Right lobe of liver (tissue), 6 donors: ENCODE measurements around the gene CATSPERE. TPM values are rescaled to one million over a fixed set of nuclear protein-coding genes. Genes with fewer than 3 reads are reported as not detected.

Experiments
- ATAC-seq, 4 donors: fragments of 200-7000 bp; cut with Tn5 transposase; one replicate each; pipeline ENCODE4 v1.9.1; 2020; ENCODE audit warnings: mild to moderate bottlenecking in 4 of 4, moderate library complexity in 4 of 4
- DNase-seq, 3 donors: peaks; one replicate each; pipeline ENCODE4 v3.0.0-alpha.2; 2020
- H3K27ac ChIP-seq, 3 donors: fragments of 200-600 bp; one replicate each; pipeline ENCODE4 v1.8.0; 2022
- H3K27me3 ChIP-seq, 2 donors: fragments of 200-600 bp; one replicate each; pipeline ENCODE4 v1.8.0; 2022
- H3K36me3 ChIP-seq, 4 donors: fragments of 200-600 bp; sonication (generic) in 1 of 4; one replicate each; pipeline versions ENCODE4 v1.5.1 to v1.8.0; 2017 to 2022; ENCODE audit warnings: control low read depth in 1 of 4
- H3K4me1 ChIP-seq, 4 donors: fragments of 200-600 bp; sonication (generic) in 1 of 4; one replicate each; pipeline versions ENCODE4 v1.5.1 to v1.8.0; 2017 to 2022; ENCODE audit warnings: control low read depth in 1 of 4
- H3K4me3 ChIP-seq, 3 donors: fragments of 200-600 bp; one replicate each; pipeline ENCODE4 v1.8.0; 2022
- H3K9me3 ChIP-seq, 4 donors: fragments of 200-600 bp; sonication (generic) in 1 of 4; one replicate each; pipeline versions ENCODE4 v1.5.1 to v1.8.0; 2017 to 2022; ENCODE audit warnings: control low read depth in 1 of 4
- CTCF ChIP-seq, 4 donors: fragments of 200-600 bp in 3 of 4; fragments of 450-650 bp in 1 of 4; IDR thresholded peaks; one replicate each; pipeline versions ENCODE4 v1.5.1 to v1.8.0; 2016 to 2022; ENCODE audit warnings: antibody characterized with exemption in 4 of 4, mild to moderate bottlenecking in 2 of 4
- POLR2A ChIP-seq: fragments of 450-650 bp; IDR thresholded peaks from one replicate; pipeline ENCODE4 v1.6.1; 2017; ENCODE audit warnings: antibody characterized with exemption, mild to moderate bottlenecking
- WGBS: methylation state at CpG from one replicate; pipeline ENCODE4 v1.1.6; 2018; ENCODE audit warnings: low coverage, low lambda C conversion rate; ENCODE audit not compliant: insufficient coverage; ENCODE audit errors: missing lambda C conversion rate; 5-methylcytosine and 5-hydroxymethylcytosine counted together
- intact Hi-C, 2 donors: fragments of 100-400 bp; cut with DNase I; formaldehyde crosslinking; loops; one replicate each; pipeline versions ENCODE4 v1.11.2 to v1.14.1; 2022
- total RNA-seq, 6 experiments: library from RNA; depleted of rRNA in 2 of 6; stranded (reverse); fragments of >200 nt in 2 of 6; fragmentation: NEBNext Ultra II Directional in 3 of 6; extraction: Animal tissue kit (Norgen Biotek cat#: 25700) in 3 of 6; gene quantifications; one replicate each; pipeline versions ENCODE4 v1.1.0 to v1.2.4, GENCODE V29; 2016 to 2023
- donor health status: DM: no; HTN: yes; CAD: no.
- donor health status: DM: no; HTN: no; CAD: no.
- donor health status: DM: no; HTN: no; CAD: no.
- donor health status: DM: no; HTN: yes; CAD: no.
- donor health status: DM: no; HTN: yes; CAD: no.

Gene CATSPERE
- total RNA-seq, 6 experiments from 2014 or later: 0.31 to 1.3 (median 0.70) TPM

GRCh38 chr1:244419024-244419423 is 42.0 kb upstream of the CATSPERE start:
- Histone ChIP-seq H3K9me3 (no peaks in the 10 kb centered on the region), H3K27ac (no peak overlapping the region), H3K4me3 (no peak overlapping the region), H3K36me3 (peaks cover 0 to 55% (median 15%) of the 10 kb centered on the region in 4 donors), H3K4me1 (no peaks in the 10 kb centered on the region), H3K27me3 (no peaks in the 10 kb centered on the region)
- TF ChIP-seq CTCF (IDR thresholded peaks at IDR 0.05) (no peak), POLR2A (no peak)
- intact Hi-C loops: no loop called here
- WGBS: 80% methylated on average over 4 of the region's 4 CpGs
- no peak for ATAC-seq
- no peak for DNase-seq

GRCh38 chr1:244422174-244422573 is 38.9 kb upstream of the CATSPERE start:
- ATAC-seq: peak in 1 of 4 donors; percentile 68
- TF ChIP-seq CTCF (IDR thresholded peaks at IDR 0.05) (no peak), POLR2A (no peak)
- no peaks in the 10 kb centered on the region for H3K9me3 ChIP-seq
- intact Hi-C loops: no loop called here
- no peak overlapping the region for H3K27ac ChIP-seq
- H3K27me3 ChIP-seq: no peaks in the 10 kb centered on the region
- WGBS: 40% methylated on average over 1 of the region's 1 CpG
- H3K36me3 ChIP-seq: peaks cover 0 to 36% (median 4%) of the 10 kb centered on the region in 4 donors
- H3K4me3 ChIP-seq: no peak overlapping the region
- H3K4me1 ChIP-seq: peaks cover 0 to 5% (median 0%) of the 10 kb centered on the region in 4 donors
- no peak for DNase-seq

GRCh38 chr1:244424649-244425334 is 36.3 kb upstream of the CATSPERE start:
- peaks cover 0 to 17% (median 0%) of the 10 kb centered on the region in 4 donors for H3K36me3 ChIP-seq
- DNase-seq: no peak
- no peak for TF ChIP-seq POLR2A
- no peak for TF ChIP-seq CTCF (IDR thresholded peaks at IDR 0.05)
- no peak overlapping the region for H3K4me3 ChIP-seq
- H3K27me3 ChIP-seq: no peaks in the 10 kb centered on the region
- no peaks in the 10 kb centered on the region for H3K9me3 ChIP-seq
- 66% methylated on average over 2 of the region's 2 CpGs for WGBS
- H3K27ac ChIP-seq: no peak overlapping the region
- peaks cover 0 to 5% (median 0%) of the 10 kb centered on the region in 4 donors for H3K4me1 ChIP-seq
- intact Hi-C loops: no loop called here
- ATAC-seq: peak in 3 of 4 donors; percentile 39 to 84 (median 45)

GRCh38 chr1:244427647-244428046 is 33.4 kb upstream of the CATSPERE start:
- ATAC-seq (no peak), DNase-seq (no peak)
- intact Hi-C loops: no loop called here
- Histone ChIP-seq H3K27ac (no peak overlapping the region), H3K4me1 (peaks cover 0 to 5% (median 0%) of the 10 kb centered on the region in 4 donors), H3K27me3 (no peaks in the 10 kb centered on the region), H3K4me3 (no peak overlapping the region), H3K9me3 (no peaks in the 10 kb centered on the region), H3K36me3 (peaks cover 0 to 10% (median 0%) of the 10 kb centered on the region in 4 donors)
- TF ChIP-seq POLR2A: no peak
- no peak for TF ChIP-seq CTCF (IDR thresholded peaks at IDR 0.05)
